Measurements from ENCODE around the gene IDH2.
"Not testable (repeated sequence)": the region's sequence is repeated elsewhere in the genome, so short reads cannot be mapped to it uniquely, and the experiment has no call there.

Gene IDH2

DNA sequence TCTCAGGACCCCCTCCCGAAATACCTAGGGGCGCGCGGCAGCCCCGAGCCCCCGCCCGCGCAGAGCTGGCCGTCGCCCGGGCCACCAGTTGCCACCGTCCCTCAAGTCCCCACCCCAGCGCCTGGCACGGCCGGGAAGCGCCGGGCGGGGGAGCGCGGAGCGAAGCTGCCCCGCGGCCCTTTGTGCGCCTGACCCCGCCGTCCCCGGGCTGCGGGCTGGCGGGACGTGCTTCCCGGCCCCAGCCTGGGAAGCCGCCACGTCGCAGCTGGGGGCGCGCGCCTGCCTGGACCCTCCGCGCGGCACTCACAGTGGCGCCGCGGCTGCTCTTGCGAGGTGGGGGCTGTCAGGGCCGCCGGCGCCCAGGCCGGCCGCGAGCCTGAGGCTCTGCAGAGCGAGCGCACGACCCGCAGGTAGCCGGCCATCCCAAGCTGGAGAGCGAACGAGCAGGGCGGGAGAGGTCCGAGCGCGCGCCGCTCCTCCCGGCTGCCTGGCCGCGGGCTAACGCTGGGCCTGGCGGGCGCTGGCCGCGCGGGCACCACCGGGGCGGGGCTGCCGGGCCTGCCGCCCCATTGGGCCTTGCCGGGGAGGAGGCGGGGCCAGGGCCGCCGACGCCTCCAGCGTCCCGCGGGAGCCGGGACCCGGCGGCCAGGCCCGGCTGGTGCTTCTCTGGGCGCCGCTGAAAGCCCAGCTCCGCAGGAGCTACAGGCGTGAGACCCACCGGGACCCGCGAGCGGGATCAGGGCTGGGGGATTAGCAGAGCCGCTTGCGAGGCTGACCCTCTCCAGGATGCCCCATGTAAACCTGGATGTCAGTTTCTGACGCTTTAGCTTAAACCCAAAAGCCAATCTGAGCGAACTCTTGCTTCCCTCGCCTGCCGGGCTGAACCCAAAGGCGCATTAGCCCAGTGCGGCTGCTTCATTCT, at the start of gene IDH2:
Gene IDH2 (minus strand): TSS at position 500 of the 922 bp plus-strand sequence. CDS start 78 bp downstream, at position 422.
- DNase-seq (ENCODE audit: low read depth): peak; percentile 38

DNA sequence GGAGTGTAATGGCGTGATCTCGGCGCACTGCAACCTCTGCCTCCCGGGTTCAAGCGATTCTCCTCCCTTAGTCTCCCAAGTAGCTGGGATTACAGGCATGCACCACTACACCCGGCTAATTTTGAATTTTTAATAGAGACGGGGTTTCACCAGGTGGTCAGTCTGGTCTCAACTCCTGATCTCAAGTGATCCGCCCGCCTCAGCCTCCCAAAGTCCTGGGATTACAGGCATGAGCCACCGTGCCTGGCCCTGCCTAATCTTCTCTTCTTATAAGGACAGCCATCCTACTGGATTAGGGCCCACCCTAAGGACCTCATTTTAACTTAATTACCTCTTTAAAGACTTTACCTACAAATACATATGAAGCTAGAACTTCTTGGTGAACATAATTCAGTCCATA, 48.3 kb upstream of the IDH2 start:
- not testable (repeated sequence) for DNase-seq (ENCODE audit: low read depth)

DNA sequence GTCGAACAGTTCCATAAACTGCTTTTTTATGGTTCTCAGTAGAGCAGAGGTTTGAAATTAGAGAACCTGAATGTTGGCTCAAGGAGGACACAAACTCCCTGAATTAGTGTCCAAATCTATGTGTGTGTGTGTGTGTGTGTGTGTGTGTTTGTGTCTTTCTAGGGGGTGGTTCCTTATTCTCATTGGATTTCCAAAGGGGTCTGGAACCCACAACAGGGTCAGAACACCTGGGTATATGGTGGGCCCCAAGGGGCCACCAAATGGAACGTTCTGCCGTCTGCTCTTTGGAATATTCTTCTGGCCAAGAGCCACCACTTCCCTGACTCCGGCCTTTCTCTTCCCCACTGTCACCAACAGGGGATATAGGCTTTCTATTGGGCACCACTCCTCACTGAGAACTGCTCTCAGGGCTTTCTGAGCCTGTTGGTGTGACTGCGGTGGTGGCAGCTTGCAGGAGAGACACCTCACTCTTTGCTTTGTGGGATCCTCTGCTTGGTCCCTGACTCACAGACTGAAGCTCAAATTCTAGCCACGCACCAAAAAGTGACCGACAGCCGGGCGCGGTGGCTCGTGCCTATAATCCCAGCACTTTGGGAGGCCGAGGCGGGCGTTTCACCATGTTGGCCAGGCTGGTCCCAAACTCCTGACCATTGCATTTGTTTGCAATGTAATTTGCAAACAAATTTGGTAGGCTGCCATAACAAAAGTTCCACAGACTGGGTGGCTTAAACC, 47.5 kb upstream of the IDH2 start:
- DNase-seq (ENCODE audit: low read depth): no peak

DNA sequence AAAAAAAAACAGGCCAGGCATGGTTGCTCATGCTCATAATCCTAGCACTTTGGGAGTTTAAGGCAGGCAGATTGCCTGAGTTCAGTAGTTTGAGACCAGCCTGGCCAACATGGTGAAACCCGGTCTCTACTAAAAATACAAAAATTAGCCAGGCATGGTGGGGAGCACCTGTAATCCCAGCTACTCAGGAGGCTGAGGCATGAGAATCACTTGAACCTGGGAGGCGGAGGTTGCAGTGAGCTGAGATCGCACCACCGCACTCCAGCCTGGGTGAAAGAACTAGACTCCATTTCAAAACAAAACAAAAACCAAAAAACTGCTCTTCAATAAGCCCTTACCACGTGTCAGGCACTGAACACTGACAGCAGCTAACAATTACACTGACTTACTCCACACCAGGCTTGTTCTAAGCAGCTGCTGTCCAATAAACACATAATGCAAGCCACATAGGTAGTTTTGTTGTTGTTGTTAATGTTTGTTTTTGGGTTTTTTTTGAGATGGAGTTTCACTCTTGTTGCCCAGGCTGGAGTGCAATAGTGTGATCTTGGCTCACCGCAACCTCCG, 44.0 kb upstream of the IDH2 start:
- not testable (repeated sequence) for DNase-seq (ENCODE audit: low read depth)

DNA sequence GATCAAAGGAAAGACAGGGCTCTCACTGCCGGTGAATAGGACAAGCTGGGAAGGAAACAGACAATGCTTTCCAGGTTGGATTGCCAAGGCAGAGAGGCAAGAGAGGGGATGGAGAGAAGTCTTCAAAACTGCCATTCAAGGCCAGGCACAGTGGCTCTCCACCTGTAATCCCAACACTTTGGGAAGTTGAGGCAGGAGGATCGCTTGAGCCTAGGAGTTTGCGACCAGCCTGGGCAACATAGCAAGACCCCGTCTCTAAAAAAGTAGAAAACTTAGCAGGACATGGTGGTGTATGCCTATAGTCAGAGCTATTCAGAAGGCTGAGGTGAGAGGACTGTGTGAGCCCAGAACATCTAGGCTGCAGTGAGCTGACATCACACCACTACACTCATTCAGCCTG, 43.5 kb upstream of the IDH2 start:
- DNase-seq (ENCODE audit: low read depth): no peak

DNA sequence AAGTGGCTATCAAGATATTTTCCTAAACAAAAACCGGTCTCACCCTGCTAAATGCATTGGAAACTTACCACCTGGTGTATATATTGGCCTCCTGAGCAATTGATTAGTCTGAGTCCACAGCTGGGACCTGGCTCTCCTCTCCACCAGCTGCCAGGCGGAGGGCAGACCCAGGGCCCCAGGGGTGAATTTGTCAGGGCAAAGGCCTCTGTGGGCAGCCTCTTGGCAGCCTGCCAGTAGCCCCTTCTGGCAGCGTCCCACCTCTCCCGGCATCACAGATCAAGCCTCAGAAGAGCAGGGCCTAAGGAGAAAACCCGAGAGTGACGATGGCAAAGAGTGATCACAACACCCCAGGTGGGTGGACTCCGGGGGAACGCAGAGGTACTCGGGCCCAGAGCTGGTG, 43.0 kb upstream of the IDH2 start:
- DNase-seq (ENCODE audit: low read depth): no peak

DNA sequence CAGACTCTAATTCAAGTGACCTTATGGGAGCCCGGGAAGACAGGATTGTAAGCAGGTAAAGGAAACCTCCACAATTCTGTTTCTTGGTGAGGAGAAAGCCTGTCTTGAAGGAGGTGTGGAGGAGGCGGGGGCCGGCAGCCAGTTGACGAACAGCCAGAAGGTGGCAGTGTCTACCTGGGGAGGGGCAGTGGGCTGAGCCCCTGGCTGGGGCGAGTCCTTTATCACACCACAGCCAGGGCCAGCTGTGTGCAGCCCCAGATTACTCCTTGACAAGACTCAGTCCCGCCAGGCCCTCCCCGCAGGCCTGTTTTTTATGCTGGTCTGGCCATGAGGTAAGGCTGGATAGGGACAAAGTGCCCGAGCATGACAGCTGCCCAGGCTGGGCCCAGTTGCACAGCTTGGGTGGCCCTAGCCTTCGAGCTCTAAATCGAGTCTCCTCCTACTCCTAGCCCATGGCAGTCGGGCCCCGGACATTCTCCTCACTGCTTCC, 40.9 kb upstream of the IDH2 start:
- DNase-seq (ENCODE audit: low read depth): peak; percentile 16

DNA sequence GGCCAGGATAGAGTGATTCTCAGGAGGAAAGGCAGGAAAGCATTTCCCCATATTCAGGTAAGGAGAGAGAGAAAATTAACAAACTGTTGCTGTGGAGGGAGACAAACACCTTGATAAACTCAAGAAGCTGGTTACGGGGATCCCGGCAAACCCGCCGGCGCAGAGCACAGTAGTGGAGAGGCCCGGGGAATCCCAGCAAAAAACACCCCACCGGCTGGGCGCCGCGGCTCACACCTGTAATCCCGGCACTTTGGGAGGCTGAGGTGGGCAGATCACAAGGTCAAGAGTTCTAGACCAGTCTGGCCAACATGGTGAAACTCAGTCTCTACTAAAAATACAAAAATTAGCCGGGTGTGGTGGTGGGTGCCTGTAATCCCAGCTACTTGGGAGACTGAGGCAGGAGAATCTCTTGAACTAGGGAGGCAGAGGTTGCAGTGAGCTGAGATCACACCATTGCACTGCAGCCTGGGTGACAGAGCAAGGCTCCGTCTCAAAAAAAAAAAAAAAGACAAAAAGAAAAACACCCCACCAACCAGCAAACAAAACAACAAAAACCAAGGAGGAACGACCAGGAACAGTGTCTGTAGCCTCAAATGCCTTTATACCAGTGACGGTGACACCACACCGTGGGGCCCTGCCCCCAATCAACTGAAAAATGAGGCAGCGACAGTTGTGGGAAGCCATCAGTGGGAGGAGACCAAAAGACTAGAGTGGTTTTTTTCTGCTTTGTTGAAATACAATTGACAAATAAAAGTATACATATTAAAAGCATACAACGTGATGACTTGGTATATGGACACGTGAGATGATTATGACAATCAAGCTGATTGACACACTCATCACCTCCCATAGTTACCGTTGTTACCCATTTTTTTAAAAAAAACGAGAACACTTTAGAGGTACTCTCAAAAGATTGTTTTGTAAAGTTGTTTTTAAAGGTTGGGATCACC, 40.2 kb upstream of the IDH2 start:
- DNase-seq (ENCODE audit: low read depth): no peak

DNA sequence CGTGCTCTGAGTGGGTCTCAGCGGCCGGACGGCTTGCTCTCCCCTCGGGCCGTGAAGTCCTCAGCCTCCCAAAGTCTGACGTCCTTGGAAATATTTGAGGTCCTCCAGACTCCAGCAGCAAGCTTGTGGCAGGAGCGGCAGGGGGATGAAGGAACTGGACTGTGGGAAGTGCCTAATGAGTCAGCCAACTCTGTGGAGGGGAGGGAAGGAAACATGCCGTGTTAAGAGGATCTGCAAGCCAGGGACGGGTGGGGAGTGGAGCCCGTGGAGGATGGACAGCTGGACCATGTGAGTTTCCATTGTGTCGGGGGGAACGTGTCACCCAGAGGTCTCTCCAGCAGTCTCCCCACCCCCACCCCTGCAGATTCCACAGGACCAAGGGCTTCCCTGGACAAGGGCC, 39.4 kb upstream of the IDH2 start:
- no peak for DNase-seq (ENCODE audit: low read depth)

DNA sequence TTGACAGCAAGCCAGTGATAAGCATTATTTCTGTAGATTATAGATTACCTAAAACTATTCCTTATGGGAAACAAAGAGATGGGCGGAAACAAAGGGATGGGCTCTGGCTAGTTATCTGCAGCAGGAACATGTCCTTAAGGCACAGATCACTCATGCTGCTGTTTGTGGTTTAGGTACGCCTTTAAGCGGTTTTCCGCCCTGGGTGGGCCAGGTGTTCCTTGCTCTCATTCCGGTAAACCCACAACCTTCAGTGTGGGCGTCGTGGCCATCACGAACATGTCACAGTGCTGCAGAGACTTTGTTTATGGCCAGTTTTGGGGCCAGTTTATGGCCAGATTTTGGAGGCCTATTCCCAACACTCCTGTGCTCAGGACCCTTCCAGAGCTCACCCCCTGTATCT, 37.3 kb upstream of the IDH2 start:
- not testable (repeated sequence) for DNase-seq (ENCODE audit: low read depth)

DNA sequence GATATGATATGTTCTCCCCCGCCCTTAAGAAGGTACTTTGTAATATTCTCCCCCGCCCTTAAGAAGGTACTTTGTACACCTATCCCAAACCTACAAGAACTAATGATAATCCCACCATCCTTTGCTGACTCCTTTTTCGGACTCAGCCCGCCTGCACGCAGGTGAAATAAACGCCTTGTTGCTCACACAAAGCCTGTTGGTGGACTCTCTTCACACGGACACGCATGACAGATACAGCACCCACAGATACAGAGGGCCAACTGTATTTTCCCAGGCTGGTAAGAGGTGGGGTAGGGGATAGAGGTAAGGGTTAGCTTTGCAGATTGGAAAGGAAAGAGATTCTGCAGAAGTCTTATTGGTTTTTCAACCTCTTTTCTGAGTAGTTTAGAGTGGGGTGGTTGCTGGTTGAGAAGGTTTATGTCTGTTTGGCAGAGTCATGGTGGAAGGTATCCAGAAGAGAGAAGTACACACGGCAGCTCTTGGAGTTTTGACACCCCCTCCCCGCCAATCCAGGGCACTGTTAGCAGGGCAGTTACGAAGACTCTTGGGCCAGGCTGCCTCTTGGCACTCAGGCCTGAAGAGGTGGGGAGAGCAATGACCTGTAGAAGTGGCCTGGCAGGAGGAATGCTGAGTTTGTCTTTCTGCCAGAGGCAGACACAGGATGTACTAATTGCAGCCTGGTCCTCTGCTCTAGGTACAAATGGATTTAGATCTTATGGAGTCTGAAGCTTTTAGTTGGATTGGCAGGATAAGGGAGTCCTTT, 36.0 kb upstream of the IDH2 start:
- DNase-seq (ENCODE audit: low read depth): no peak

DNA sequence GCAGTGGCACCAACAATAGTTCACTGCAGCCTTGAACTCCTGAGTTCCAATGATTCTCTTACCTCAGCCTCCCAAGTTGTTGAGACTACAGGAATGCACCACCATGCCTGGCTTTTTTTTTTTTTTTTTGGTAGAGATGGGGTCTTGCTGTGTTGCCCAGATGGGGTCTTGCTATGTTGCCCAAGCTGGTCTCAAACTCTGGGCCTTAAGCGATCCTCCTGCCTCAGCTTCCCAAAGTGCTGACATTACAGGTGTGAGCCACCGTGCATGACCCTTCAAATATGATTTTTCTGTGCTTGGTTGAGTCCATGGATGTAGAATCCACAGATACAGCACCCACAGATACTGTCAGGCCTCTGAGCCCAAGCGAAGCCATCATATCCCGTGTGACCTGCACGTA, 30.2 kb upstream of the IDH2 start:
- no peak for DNase-seq (ENCODE audit: low read depth)

DNA sequence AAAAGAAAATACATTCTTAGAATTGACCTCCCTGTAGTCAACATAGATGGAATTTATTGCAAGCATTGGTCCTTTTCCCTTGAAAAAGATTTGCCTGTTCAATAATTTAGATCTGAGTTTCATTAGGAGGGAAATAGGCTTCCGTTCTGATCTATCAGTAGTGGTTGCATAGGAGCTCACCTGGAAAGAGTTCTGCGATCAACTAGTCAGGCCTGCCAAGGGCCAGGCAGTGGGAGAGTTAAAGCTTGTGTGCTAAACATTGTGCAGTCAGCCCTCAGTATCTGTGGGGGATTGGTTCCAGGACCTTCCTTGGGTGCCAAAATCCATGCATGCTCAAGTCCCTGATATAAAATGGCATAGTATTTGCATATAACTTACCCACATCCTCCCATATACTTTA, 29.6 kb upstream of the IDH2 start:
- DNase-seq (ENCODE audit: low read depth): no peak

DNA sequence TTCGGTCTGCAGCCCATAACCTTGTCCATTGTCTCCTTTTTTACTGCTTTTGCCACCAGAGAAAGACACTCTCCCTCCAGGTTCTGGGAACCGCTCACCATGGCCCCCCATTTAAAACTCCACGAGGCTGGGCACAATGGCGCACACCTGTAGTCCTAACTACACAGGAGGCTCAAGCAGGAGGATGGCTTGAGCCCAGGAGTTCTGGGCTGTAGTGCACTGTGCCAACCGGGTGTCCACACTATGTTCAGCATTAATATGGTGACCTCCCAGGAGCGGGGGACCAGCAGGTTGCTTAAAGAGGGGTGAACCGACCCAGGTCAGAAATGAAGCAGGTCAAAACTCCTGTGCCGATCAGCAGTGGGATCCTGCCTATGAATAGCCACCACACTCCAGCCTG, 28.0 kb upstream of the IDH2 start:
- no peak for DNase-seq (ENCODE audit: low read depth)

DNA sequence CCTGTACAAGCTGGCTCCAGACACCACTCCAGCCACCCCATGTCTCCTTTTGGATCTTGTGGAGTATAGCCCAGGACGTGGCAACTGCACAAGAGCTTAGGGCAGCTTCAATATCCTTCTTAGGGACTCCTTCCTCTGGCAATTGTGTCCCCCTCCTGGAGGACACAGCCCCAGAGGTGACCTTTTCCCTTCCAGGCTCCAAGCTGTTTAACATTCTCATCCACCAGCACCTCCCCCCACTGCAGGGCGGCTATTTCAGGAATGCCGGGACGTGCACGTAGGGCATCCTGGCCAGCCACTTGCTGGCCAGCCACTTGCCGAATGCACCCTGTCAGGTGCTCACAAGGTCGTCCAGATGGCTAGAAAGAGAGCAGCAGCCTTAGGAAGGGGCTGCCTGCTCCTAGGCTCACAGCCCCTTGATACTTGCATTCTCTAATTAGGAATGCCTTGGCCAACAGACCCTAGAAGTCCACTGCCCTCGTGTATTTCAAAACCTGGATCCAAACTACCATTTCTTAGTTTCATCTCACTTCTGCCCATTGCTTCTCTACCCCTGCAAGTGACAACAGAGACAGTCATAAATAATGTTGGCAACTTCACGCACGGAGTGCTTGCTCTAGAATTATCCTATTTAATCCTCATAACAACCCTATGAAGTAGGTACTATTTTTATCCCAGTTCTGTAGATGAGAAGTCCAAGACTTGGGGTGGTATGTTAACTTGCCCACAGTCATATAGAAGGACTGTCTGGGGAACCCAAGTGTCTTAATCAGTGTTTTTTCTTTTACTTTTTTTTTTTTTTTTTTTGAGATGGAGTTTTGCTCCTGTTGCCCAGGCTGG, 24.5 kb upstream of the IDH2 start:
- no peak for DNase-seq (ENCODE audit: low read depth)

DNA sequence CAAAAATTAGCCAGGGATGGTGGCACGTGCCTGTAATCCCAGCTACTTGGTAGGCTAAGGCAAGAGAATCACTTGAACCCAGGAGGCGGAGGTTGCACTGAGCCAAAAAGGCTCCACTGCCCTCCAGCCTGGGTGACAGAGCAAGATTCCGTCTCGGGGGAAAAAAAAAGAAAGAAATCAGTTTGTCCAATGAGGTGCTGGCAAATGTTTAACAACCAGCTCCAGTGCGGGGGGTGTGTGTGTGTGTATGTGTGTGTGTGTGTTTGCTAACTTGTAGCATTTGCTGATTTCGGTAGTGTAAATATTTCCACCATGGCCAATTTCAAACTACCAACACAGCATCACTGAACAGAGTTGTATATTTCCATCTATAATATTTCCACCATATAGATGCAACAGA, 23.8 kb upstream of the IDH2 start:
- no peak for DNase-seq (ENCODE audit: low read depth)

DNA sequence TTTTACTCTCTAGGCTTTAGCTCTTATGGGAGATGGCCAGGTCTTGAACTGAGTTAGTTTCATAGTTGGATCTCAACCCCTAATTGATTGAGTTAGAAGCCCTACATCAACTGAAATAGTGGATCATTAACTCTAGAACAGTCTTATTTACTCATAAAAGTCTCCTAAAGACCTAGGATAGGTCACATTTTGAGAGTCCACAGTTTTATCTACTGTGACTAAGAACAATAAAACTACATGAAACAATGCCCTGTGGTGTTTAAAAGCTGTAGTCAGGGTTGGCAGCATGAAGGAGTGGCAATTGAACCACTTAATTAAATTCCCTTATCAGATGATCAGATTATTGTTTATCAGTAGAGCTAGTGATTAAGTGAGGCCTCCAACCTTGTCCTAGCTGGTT, 22.2 kb upstream of the IDH2 start:
- DNase-seq (ENCODE audit: low read depth): no peak

DNA sequence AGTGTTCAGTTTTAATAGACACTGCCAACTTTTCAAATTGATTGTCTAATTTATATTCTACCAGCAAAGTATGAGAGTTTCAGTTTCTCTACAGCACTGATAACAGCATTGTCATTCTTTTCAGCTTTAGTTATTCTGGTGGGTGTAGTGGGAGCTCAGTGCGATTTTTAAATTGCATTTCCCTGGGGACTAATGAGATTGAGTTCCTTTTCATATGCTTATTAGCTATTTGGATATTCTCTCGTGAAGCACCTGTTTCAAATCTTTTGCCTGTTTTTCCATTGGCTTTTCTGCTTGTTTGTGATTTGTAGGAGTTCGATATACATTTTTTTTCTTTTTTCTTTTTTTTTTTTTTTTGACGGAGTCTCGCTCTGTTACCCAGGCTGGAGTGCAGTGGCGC, 18.8 kb upstream of the IDH2 start:
- DNase-seq (ENCODE audit: low read depth): no peak

DNA sequence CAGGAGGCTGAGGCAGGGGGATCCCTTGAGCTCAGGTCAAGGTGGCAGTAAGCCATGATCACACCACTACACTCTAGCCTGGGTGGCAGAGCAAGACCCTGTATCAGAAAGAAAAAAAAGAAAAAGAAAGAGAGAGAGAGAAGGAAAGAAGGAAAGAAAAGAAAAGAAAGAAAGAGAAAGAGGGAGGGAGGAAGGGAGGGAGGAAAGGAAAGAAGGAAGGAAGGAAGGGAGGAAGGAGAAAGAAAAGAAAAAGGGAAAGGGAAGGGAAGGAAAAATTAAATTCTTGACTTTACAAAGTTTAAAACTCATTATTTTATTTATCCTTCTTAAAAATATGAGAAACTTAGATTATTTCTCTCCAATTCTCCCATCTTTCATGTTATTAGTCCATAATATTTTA, 17.1 kb upstream of the IDH2 start:
- DNase-seq (ENCODE audit: low read depth): no peak

DNA sequence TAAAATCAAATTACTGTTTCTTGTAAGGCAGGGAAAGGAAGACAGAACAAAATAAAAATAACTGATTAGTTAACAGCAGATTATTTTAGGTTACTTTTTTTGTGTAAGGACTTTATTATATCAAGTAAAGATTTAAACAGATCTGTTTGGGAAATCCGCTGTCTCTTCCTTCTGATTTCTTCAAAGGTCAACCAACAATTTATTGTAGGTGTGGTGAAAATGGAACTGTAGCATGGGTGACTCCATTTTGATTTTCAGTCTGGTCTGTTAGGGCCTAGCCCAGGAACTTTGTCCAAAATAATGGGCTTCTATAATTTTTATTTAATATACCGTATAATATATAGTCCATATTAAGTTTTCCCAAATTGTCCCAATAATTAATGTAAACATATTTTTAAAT, 13.5 kb upstream of the IDH2 start:
- DNase-seq (ENCODE audit: low read depth): no peak
